Measurements from ENCODE around the gene FCRL6. TPM values are rescaled to one million over a fixed set of nuclear protein-coding genes. Genes with fewer than 3 reads are reported as not detected.

The FCRL6 gene
- total RNA-seq, 2 donors from 2014 or later: 0.24 TPM; not detected in 1

Other genes starting within 250 kb of the FCRL6 start
- gene APCS, start 214.5 kb upstream of the FCRL6 start, total RNA-seq: not detected
- gene CRP, start 87.8 kb upstream of the FCRL6 start, total RNA-seq: not detected
- 10 to 100 TPM; 42.9 to 58.8 TPM for gene DUSP23, start 21.4 kb upstream of the FCRL6 start, total RNA-seq
- gene SLAMF8, start 24.5 kb downstream of the FCRL6 start, total RNA-seq: 1 to 10 TPM; 1.0 to 4.2 TPM
- gene VSIG8, start 60.3 kb downstream of the FCRL6 start, total RNA-seq: not detected
- gene CFAP45, start 97.8 kb downstream of the FCRL6 start, total RNA-seq: 1 to 10 TPM in 1 of 2 donors, under 1 TPM in 1; 0.86 to 1.3 TPM
- 100 to 1,000 TPM; 124 to 235 TPM for gene TAGLN2, start 123.1 kb downstream of the FCRL6 start, total RNA-seq
- gene IGSF9, start 143.3 kb downstream of the FCRL6 start, total RNA-seq: 1 to 10 TPM; 2.0 to 5.4 TPM
- not detected for gene SLAMF9, start 151.9 kb downstream of the FCRL6 start, total RNA-seq
- 1 to 10 TPM; 2.4 to 3.2 TPM for gene PIGM, start 229.6 kb downstream of the FCRL6 start, total RNA-seq